Lung microvascular endothelial cell (primary cell): ENCODE data around the gene GRM6. TPM values are rescaled to one million over a fixed set of nuclear protein-coding genes. Genes with fewer than 3 reads are reported as not detected.

Experiments
- DNase-seq, 2 donors: peaks; one replicate each; pipeline versions ENCODE4 v3.0.0 to v3.0.0-alpha.2; 2010; ENCODE audit warnings: low read depth in 2 of 2
- total RNA-seq: library from RNA; depleted of rRNA; stranded (reverse); fragments of >200 nt; gene quantifications from 2 replicates; pipeline ENCODE4 v1.2.1, GENCODE V29; 2014

Gene GRM6
- total RNA-seq, 1 donor from 2014 or later: not detected

DNA sequence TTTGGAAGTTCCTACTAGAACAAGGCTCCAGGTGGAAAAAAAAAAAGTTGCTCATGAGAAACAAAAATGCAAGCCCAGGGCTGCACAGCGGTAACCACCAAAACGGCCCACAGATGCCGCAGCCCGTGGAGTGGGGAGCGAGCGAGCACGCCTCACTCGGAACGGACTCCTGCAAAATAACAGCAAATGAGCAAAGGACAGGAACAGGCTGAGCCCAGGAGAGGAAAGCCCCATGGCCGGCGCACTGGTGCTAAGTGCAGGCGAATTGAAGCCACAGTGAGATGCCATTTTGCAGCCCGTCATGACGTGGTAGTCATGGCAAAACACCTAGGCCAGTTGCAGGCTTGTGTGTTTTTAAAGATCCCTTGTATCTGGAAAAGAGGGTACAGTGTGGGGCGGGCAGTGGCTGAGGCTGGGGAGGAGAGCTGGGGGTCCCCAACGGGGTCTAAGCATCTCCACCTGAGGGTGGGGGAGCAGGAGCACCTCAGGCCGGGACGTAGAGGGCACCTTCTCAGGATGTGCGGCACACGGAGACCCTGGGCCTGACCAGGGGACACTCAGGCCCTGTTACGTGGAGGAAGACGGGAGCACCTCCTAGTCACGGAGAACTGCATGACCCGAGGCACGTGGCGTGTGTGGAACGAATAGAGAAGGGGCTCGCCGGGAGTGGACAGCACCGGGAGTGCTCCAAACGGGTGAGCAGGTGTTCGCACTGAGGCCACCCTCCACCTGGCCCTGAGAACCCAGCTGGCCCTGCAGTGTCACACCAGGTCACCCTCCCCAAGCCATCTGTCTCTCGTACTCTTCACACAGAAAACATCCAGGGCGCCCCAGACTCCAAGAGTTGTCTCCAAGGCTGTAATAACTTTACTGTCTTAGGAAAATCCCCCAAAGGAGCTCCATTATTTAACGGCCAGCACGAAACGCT, 10.7 kb downstream of the GRM6 start:
- DNase-seq: no peak

GRCh38 chr5:178983728-178984127, 11.4 kb downstream of the GRM6 start:
- no peak for DNase-seq

- DNase-seq: no peak
Observed at GRCh38 chr5:178982941-178983340, 12.2 kb downstream of the GRM6 start.

- DNase-seq: no peak
Observed at GRCh38 chr5:178981381-178981780, 13.7 kb downstream of the GRM6 start.

- no peak for DNase-seq
Observed at GRCh38 chr5:178965465-178966055, 29.6 kb downstream of the GRM6 start.

DNA sequence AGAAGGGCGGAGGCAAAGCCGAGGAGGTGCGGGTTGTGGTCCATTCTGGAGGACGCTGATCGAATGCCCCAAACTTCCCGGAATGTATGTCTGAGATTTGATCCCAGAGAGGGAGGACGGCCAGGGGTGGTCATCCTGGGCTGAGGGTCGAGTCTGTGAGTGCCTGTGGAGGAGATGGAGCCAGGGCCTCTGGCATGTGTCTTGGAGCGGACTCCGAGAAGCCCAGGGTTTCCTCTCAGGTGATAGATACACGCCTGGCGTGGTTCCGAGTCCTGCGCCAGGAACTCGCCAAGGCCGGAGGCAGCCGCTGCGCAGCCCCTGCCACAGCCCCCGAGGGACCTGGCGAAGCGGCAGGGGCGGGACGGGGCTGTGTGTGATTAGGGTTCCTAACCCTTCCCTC, 53.8 kb downstream of the GRM6 start:
- no peak for DNase-seq

DNA sequence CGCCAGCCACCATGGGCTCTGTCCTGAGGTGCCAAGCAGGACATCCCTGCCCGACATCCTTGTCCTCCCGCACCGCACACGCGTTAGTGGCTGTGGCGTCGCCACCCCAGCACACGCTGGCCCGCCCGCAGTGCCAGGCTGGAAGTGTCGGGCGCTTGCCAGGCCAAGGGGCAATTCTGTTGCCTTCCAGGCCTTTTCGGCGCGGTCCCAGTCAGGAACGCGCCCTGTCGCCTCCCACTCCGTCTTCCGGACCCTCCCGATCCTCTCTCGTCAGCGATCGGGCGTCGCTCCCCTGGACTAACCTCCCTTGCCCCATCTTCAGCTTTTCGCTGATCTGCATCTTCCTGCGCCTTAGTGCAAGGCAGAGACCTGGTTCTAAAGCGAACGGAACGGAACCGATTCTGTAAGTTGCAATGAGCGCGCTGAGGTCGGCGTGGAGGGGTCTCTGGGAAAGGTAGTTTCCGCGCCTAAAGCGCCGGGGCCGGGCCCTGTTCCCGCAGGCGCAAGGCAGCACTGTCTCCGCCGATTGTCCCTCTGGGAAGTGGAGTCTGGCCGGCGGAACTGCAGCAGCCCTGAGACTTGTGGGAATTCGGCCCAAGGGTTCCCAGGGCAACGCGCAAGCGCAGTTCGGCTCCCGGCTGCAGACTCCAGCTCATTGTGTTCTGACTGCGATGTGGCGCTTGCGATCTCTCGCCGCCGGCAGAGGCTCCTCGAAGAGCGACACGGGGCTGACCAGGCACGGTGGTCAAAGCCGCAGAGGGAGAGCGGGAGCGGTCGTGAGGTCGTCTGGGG, 54.4 kb downstream of the GRM6 start, which contains the start of gene ZNF454:
Gene ZNF454 (plus strand): TSS at position 630 of the 792 bp plus-strand sequence. CDS start 1,594 bp downstream, outside the sequence.
- peak; percentile 16 to 49 for DNase-seq

DNA sequence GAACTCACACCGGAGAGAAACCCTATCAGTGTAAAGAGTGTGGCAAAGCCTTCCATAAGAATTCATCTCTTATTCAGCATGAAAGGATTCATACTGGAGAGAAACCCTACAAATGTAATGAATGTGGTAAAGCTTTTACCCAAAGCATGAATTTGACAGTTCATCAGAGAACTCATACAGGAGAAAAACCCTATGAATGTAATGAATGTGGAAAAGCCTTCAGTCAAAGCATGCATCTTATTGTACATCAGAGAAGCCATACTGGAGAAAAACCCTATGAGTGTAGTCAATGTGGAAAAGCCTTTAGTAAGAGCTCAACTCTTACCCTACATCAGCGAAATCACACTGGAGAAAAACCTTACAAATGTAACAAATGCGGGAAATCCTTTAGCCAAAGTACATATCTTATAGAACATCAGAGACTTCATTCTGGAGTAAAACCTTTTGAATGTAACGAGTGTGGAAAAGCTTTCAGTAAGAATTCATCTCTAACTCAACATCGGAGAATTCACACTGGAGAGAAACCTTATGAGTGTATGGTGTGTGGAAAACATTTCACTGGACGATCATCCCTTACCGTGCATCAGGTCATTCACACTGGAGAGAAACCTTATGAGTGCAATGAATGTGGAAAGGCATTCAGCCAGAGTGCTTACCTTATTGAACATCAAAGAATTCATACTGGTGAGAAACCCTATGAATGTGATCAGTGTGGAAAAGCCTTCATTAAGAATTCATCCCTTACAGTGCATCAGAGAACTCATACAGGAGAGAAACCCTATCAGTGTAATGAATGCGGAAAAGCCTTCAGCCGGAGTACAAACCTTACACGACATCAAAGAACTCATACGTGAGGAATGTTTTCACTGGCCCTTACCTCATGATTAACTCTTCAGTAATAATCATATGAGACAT, 63.0 kb downstream of the GRM6 start:
- DNase-seq: no peak

Other genes starting within 250 kb of the GRM6 start
- gene ZNF354B, start 135.4 kb downstream of the GRM6 start, total RNA-seq: 3.9 and 6.5 TPM in 2 replicates
- 0.79 and 1.1 TPM in 2 replicates for gene ZFP2, start 99.4 kb downstream of the GRM6 start, total RNA-seq
- 0.22 and 1.2 TPM in 2 replicates for gene ZNF454, start 54.1 kb downstream of the GRM6 start, total RNA-seq
- 3.3 and 5.2 TPM in 2 replicates for gene ZNF879, start 28.5 kb upstream of the GRM6 start, total RNA-seq
- 5.0 and 6.1 TPM in 2 replicates for gene ZNF354C, start 65.1 kb upstream of the GRM6 start, total RNA-seq